HepG2 (cell line): ENCODE data around the gene BPIFB4. TPM values are rescaled to one million over a fixed set of nuclear protein-coding genes. Genes with fewer than 3 reads are reported as not detected.
A peak's percentile ranks its signal among the peaks of the same experiment; 100 is the strongest.

Experiments used
- ATAC-seq: fragments of 200-7000 bp; cut with Tn5 transposase; 3 replicates; pipeline ENCODE4 v1.9.1; 2020; ENCODE audit warnings: mild to moderate bottlenecking, moderate library complexity
- BruUV-seq: library from RNA; stranded (reverse); fragments of 400-500 nt; replicated peaks from 2 replicates; lab custom pipeline; 2021; lab: Mats Ljungman, UMichigan
- CTCF ChIA-PET: fragments of 300-600 bp; formaldehyde crosslinking; extraction: SDS; loops from one replicate; lab custom pipeline; 2021; ENCODE audit warnings: low total read pairs, inconsistent platforms, low intra/inter-chr PET ratio; lab: Yijun Ruan, JAX
- POLR2A ChIA-PET: fragments of 350-600 bp; sonication (Branson Sonifier 250); formaldehyde crosslinking; loops from one replicate; lab custom pipeline; 2020; ENCODE audit warnings: antibody characterized with exemption, inconsistent platforms; lab: Yijun Ruan, JAX
- DNase-seq: peaks from one replicate; pipeline ENCODE4 v3.0.0-alpha.2; 2015; ENCODE audit warnings: low spot score
- FAIRE-seq: peaks from 3 replicates; lab custom pipeline; 2011; peaks lifted over from hg19 to GRCh38; lab: Jason Lieb, UNC
- H2AFZ ChIP-seq: one replicate; pipeline ENCODE4 v1.6.1; 2011; ENCODE audit warnings: low read length, inconsistent platforms
- H3K27ac ChIP-seq: fragments of 300-600 bp; 3 replicates; pipeline ENCODE4 v1.8.0; 2011; ENCODE audit warnings: mixed run types, mild to moderate bottlenecking, mixed read lengths, low read length, inconsistent platforms; ENCODE audit not compliant: insufficient read depth; ENCODE audit errors: extremely low read length
- H3K27me3 ChIP-seq, 2 experiments: fragments of 200-600 bp in 1 of 2; 2 replicates in 1 of 2; 3 replicates in 1 of 2; pipeline versions ENCODE4 v1.6.0 to v1.8.0; 2011; ENCODE audit warnings: low read length in 2 of 2, mild to moderate bottlenecking in 2 of 2, moderate library complexity in 2 of 2, inconsistent platforms in 1 of 2; ENCODE audit not compliant: insufficient read depth in 2 of 2, control insufficient read depth in 1 of 2
- H3K36me3 ChIP-seq, 2 experiments: fragments of 200-600 bp in 1 of 2; replicated peaks in 1 of 2; 2 replicates in 1 of 2; 3 replicates in 1 of 2; pipeline versions ENCODE4 v1.5.1 to v1.8.0; 2011; ENCODE audit warnings: low read length in 2 of 2, inconsistent platforms in 1 of 2; ENCODE audit not compliant: insufficient read depth in 2 of 2, control insufficient read depth in 1 of 2
- H3K4me1 ChIP-seq: 2 replicates; pipeline ENCODE4 v1.5.1; 2012; ENCODE audit warnings: low read length, inconsistent platforms; ENCODE audit not compliant: insufficient read depth
- H3K4me2 ChIP-seq: 2 replicates; pipeline ENCODE4 v1.6.0; 2011; ENCODE audit warnings: low read depth, low read length, inconsistent platforms
- H3K4me3 ChIP-seq, 3 experiments: fragments of 200-600 bp in 1 of 3; sonication (generic), shearing (Covaris generic) in 1 of 3; replicated peaks in 1 of 3; 2 replicates each; pipeline ENCODE4 v1.5.1; 2011 to 2016; ENCODE audit warnings: low read length in 3 of 3, inconsistent platforms in 2 of 3, low read depth in 2 of 3, mild to moderate bottlenecking in 2 of 3, control low read depth in 1 of 3, mixed read lengths in 1 of 3; ENCODE audit not compliant: insufficient read depth in 1 of 3
- H3K79me2 ChIP-seq: one replicate; pipeline ENCODE4 v1.6.1; 2011; ENCODE audit warnings: low read length, inconsistent platforms; ENCODE audit not compliant: insufficient read depth
- H3K9ac ChIP-seq: 2 replicates; pipeline ENCODE4 v1.6.0; 2011; ENCODE audit warnings: mild to moderate bottlenecking, low read depth, low read length, inconsistent platforms; ENCODE audit not compliant: insufficient read depth
- H3K9me3 ChIP-seq: 2 replicates; pipeline ENCODE4 v1.5.1; 2012; ENCODE audit warnings: mild to moderate bottlenecking, low read length
- H4K20me1 ChIP-seq: 2 replicates; pipeline ENCODE4 v1.6.0; 2011; ENCODE audit warnings: inconsistent platforms, mild to moderate bottlenecking, low read length, moderate library complexity; ENCODE audit not compliant: insufficient read depth
- CTCF ChIP-seq: sonication (generic); formaldehyde crosslinking; IDR thresholded peaks from 2 replicates; pipeline ENCODE4 v1.5.0; 2020; ENCODE audit warnings: mild to moderate bottlenecking, missing genetic modification reagents, moderate library complexity
- HNRNPH1 ChIP-seq: fragments of 200-400 bp; formaldehyde crosslinking; optimal IDR thresholded peaks from 2 replicates; pipeline ENCODE3; 2017; ENCODE audit warnings: mild to moderate bottlenecking, low read depth, low read length
- HNRNPUL1 ChIP-seq: fragments of 200-400 bp; formaldehyde crosslinking; IDR thresholded peaks from 2 replicates; pipeline ENCODE4 v1.6.1; 2017; ENCODE audit warnings: low read depth, mild to moderate bottlenecking, low read length, moderate library complexity
- MEIS2 ChIP-seq: sonication (generic); formaldehyde crosslinking; IDR thresholded peaks from 2 replicates; pipeline ENCODE4 v1.9.0; 2021; ENCODE audit warnings: mild to moderate bottlenecking, missing genetic modification reagents
- NCOA1 ChIP-seq: sonication (generic); formaldehyde crosslinking; IDR thresholded peaks from 2 replicates; pipeline ENCODE4 v1.9.0; 2021; ENCODE audit warnings: missing genetic modification reagents
- STAG1 ChIP-seq: sonication (generic); formaldehyde crosslinking; IDR thresholded peaks from 2 replicates; pipeline ENCODE4 v1.4.0; 2020; ENCODE audit warnings: missing genetic modification reagents
- SUZ12 ChIP-seq: fragments of 150-350 bp; IDR thresholded peaks from 2 replicates; pipeline ENCODE4 v1.6.1; 2014; ENCODE audit warnings: low read depth, low read length
- ZC3H4 ChIP-seq: sonication (generic); formaldehyde crosslinking; IDR thresholded peaks from 2 replicates; pipeline ENCODE4 v1.4.0; 2020; ENCODE audit warnings: missing genetic modification reagents, borderline replicate concordance
- ZNF253 ChIP-seq: sonication (generic); formaldehyde crosslinking; IDR thresholded peaks from 2 replicates; pipeline ENCODE4 v1.8.0; 2022; ENCODE audit warnings: mild to moderate bottlenecking, missing genetic modification reagents, borderline replicate concordance
- WGBS: methylation state at CpG from one replicate; pipeline ENCODE4 v1.1.6; 2017; ENCODE audit warnings: low lambda C conversion rate; 5-methylcytosine and 5-hydroxymethylcytosine counted together
- in situ Hi-C: cut with HindIII; loops from 2 replicates; pipeline ENCODE4 v1.10.0; 2017; ENCODE audit warnings: low pct_unique_long_range_greater_than_20kb; ENCODE audit not compliant: extremely low pct_ligation_motif_present
- intact Hi-C: fragments of 100-400 bp; cut with micrococcal nuclease; formaldehyde crosslinking; loops from one replicate; pipeline ENCODE4 v1.10.0; 2022; ENCODE audit not compliant: unreplicated experiment
- polyA plus RNA-seq, 8 experiments: library from polyadenylated mRNA; depleted of rRNA in 3 of 8; stranded (reverse) in 7 of 8; unstranded in 1 of 8; fragments of >200 nt; fragmentation: Illumina TruSeq in 4 of 8; extraction: Trizol in 4 of 8; gene quantifications; 2 replicates each; pipeline versions ENCODE4 v1.2.1 to v1.2.3, GENCODE V29; 2011 to 2016; ENCODE audit warnings: low read depth in 4 of 8, missing spikeins in 1 of 8, mixed read lengths in 1 of 8; ENCODE audit not compliant: insufficient read depth in 1 of 8
- total RNA-seq, 5 experiments: library from RNA; depleted of rRNA; stranded (reverse); fragments of >200 nt; fragmentation: Illumina TruSeq; extraction: Trizol; gene quantifications; 2 replicates each; pipeline ENCODE4 v1.2.3, GENCODE V29; 2016; ENCODE audit warnings: low read depth in 1 of 5

Gene BPIFB4
- total and polyA plus RNA-seq, 2 of the 13 experiments (the other 11 are each of a cell fraction or from before 2014, with no cell fraction given), result 0.09 TPM; not detected in 1

- Histone ChIP-seq H3K4me2 (no peak overlapping the region), H3K4me3 (no peak overlapping the region), H3K36me3 (no peaks in the 10 kb centered on the region), H3K4me1 (no peaks in the 10 kb centered on the region), H3K27ac (no peak overlapping the region), H3K9me3 (no peaks in the 10 kb centered on the region), H4K20me1 (no peaks in the 10 kb centered on the region; the same call in 1 of the 2 replicates), H3K27me3 (peaks cover 0 to 40% of the 10 kb centered on the region in 2 experiments; a peak in 2 of 5 replicates), H2AFZ (no peak overlapping the region), H3K79me2 (no peaks in the 10 kb centered on the region), H3K9ac (no peak overlapping the region)
- no peak for FAIRE-seq
- 21% methylated on average over 9 of the region's 9 CpGs for WGBS
- ATAC-seq, result peak; percentile 56
- ChIA-PET CTCF (no interaction called here), POLR2A (no interaction called here)
- TF ChIP-seq MEIS2, result no peak
- no peak for TF ChIP-seq SUZ12
- no peak for TF ChIP-seq ZC3H4 (CRISPR knock-in tag)
- no peak for TF ChIP-seq NCOA1 (CRISPR knock-in tag)
- TF ChIP-seq STAG1, result peak; percentile 7; the same call in 1 of the 2 replicates
- TF ChIP-seq CTCF (CRISPR knock-in tag), result peak; percentile 23; the same call in 1 of the 2 replicates
- no peak for TF ChIP-seq HNRNPUL1
- TF ChIP-seq HNRNPH1, result no peak
- no peak for TF ChIP-seq ZNF253
- DNase-seq, result no peak
- in situ Hi-C loops, result no loop called here
- intact Hi-C loops, result no loop called here
- no TSS peak for BruUV-seq
Observed at GRCh38 chr20:33158637-33159385, 79.4 kb downstream of the BPIFB4 start.
